ENCODE data around the gene FOXE1. TPM values are rescaled to one million over a fixed set of nuclear protein-coding genes. Genes with fewer than 3 reads are reported as not detected.

FOXE1 gene
- total RNA-seq, 1 donor from 2014 or later: not detected

- Mint-ChIP-seq H3K36me3 (ENCODE audit: low read depth) (no peaks in the 10 kb centered on the region), H3K4me3 (ENCODE audit: low read depth) (no peak overlapping the region), H3K27ac (no peak overlapping the region), H3K27me3 (ENCODE audit: low read depth) (peaks cover 9% of the 10 kb centered on the region), H3K9me3 (no peaks in the 10 kb centered on the region), H3K4me1 (ENCODE audit: low read depth) (peaks cover 3% of the 10 kb centered on the region)
- peak; percentile 48 for DNase-seq (ENCODE audit: low spot score)
- intact Hi-C loops (cut with micrococcal nuclease): no loop called here
Observed at GRCh38 chr9:97889941-97890887, 37.2 kb downstream of the FOXE1 start.

- DNase-seq (ENCODE audit: low spot score): no peak
- Mint-ChIP-seq H3K4me3 (ENCODE audit: low read depth) (no peak overlapping the region), H3K27me3 (ENCODE audit: low read depth) (peaks cover 9% of the 10 kb centered on the region), H3K27ac (no peak overlapping the region), H3K36me3 (ENCODE audit: low read depth) (no peaks in the 10 kb centered on the region), H3K4me1 (ENCODE audit: low read depth) (peaks cover 3% of the 10 kb centered on the region), H3K9me3 (no peaks in the 10 kb centered on the region)
- intact Hi-C loops (cut with micrococcal nuclease): no loop called here
Observed at GRCh38 chr9:97891736-97892135, 38.7 kb downstream of the FOXE1 start.

GRCh38 chr9:97892421-97892820, 39.4 kb downstream of the FOXE1 start:
- H3K27me3 Mint-ChIP-seq (ENCODE audit: low read depth): peaks cover 9% of the 10 kb centered on the region
- no peak overlapping the region for H3K4me3 Mint-ChIP-seq (ENCODE audit: low read depth)
- peaks cover 3% of the 10 kb centered on the region for H3K4me1 Mint-ChIP-seq (ENCODE audit: low read depth)
- no peaks in the 10 kb centered on the region for H3K36me3 Mint-ChIP-seq (ENCODE audit: low read depth)
- H3K27ac Mint-ChIP-seq: no peak overlapping the region
- DNase-seq (ENCODE audit: low spot score): no peak
- no peaks in the 10 kb centered on the region for H3K9me3 Mint-ChIP-seq
- intact Hi-C loops (cut with micrococcal nuclease): no loop called here

- H3K27ac Mint-ChIP-seq: no peak overlapping the region
- H3K4me1 Mint-ChIP-seq (ENCODE audit: low read depth): no peaks in the 10 kb centered on the region
- H3K27me3 Mint-ChIP-seq (ENCODE audit: low read depth): peaks cover 2% of the 10 kb centered on the region
- DNase-seq (ENCODE audit: low spot score): no peak
- H3K4me3 Mint-ChIP-seq (ENCODE audit: low read depth): no peak overlapping the region
- peaks cover 2% of the 10 kb centered on the region for H3K36me3 Mint-ChIP-seq (ENCODE audit: low read depth)
- no peaks in the 10 kb centered on the region for H3K9me3 Mint-ChIP-seq
- intact Hi-C loops (cut with micrococcal nuclease): no loop called here
Observed at GRCh38 chr9:97895211-97895610, 42.2 kb downstream of the FOXE1 start.

- no peak for DNase-seq (ENCODE audit: low spot score)
- Mint-ChIP-seq H3K36me3 (ENCODE audit: low read depth) (peaks cover 2% of the 10 kb centered on the region), H3K27ac (no peak overlapping the region), H3K27me3 (ENCODE audit: low read depth) (peaks cover 2% of the 10 kb centered on the region), H3K4me3 (ENCODE audit: low read depth) (no peak overlapping the region), H3K9me3 (no peaks in the 10 kb centered on the region), H3K4me1 (ENCODE audit: low read depth) (no peaks in the 10 kb centered on the region)
- intact Hi-C loops (cut with micrococcal nuclease): no loop called here
Observed at GRCh38 chr9:97895695-97896332, 42.8 kb downstream of the FOXE1 start.

GRCh38 chr9:97900103-97900737, 47.2 kb downstream of the FOXE1 start:
- H3K27ac Mint-ChIP-seq: no peak overlapping the region
- no peaks in the 10 kb centered on the region for H3K27me3 Mint-ChIP-seq (ENCODE audit: low read depth)
- DNase-seq (ENCODE audit: low spot score): no peak
- H3K4me3 Mint-ChIP-seq (ENCODE audit: low read depth): no peak overlapping the region
- intact Hi-C loops (cut with micrococcal nuclease): loop anchor here (2.0 to 5.0 kb wide), 3 partner anchors 189 to 268 kb away; partner anchors contain the start of genes NCBP1, TSTD2 and XPA
- peaks cover 29% of the 10 kb centered on the region for H3K4me1 Mint-ChIP-seq (ENCODE audit: low read depth)
- peaks cover 15% of the 10 kb centered on the region for H3K36me3 Mint-ChIP-seq (ENCODE audit: low read depth)
- H3K9me3 Mint-ChIP-seq: no peaks in the 10 kb centered on the region

- Mint-ChIP-seq H3K36me3 (ENCODE audit: low read depth) (peaks cover 15% of the 10 kb centered on the region), H3K4me1 (ENCODE audit: low read depth) (peaks cover 35% of the 10 kb centered on the region)
- DNase-seq (ENCODE audit: low spot score): no peak
Observed at GRCh38 chr9:97900738-97901565, 47.9 kb downstream of the FOXE1 start.

GRCh38 chr9:97903177-97903576, 50.2 kb downstream of the FOXE1 start:
- no peak for DNase-seq (ENCODE audit: low spot score)
- no peak overlapping the region for H3K4me3 Mint-ChIP-seq (ENCODE audit: low read depth)
- peaks cover 52% of the 10 kb centered on the region for H3K4me1 Mint-ChIP-seq (ENCODE audit: low read depth)
- no peak overlapping the region for H3K27ac Mint-ChIP-seq
- no peaks in the 10 kb centered on the region for H3K27me3 Mint-ChIP-seq (ENCODE audit: low read depth)
- H3K9me3 Mint-ChIP-seq: no peaks in the 10 kb centered on the region
- intact Hi-C loops (cut with micrococcal nuclease): loop anchor here (5.0 kb wide), 2 partner anchors 206 to 271 kb away; partner anchors contain the start of genes NCBP1, TSTD2 and XPA
- peaks cover 28% of the 10 kb centered on the region for H3K36me3 Mint-ChIP-seq (ENCODE audit: low read depth)

More at GRCh38 chr9:97900738-97901565, 47.9 kb downstream of the FOXE1 start:
- H3K27me3 Mint-ChIP-seq (ENCODE audit: low read depth): no peaks in the 10 kb centered on the region
- H3K9me3 Mint-ChIP-seq: no peaks in the 10 kb centered on the region
- H3K4me3 Mint-ChIP-seq (ENCODE audit: low read depth): no peak overlapping the region
- no peak overlapping the region for H3K27ac Mint-ChIP-seq
- intact Hi-C loops (cut with micrococcal nuclease): loop anchor here (2.0 to 5.0 kb wide), 3 partner anchors 190 to 269 kb away; partner anchors contain the start of genes NCBP1, TSTD2 and XPA

GRCh38 chr9:97904725-97905124, 51.7 kb downstream of the FOXE1 start:
- DNase-seq (ENCODE audit: low spot score): peak; percentile 57
- Mint-ChIP-seq H3K4me1 (ENCODE audit: low read depth) (peaks cover 58% of the 10 kb centered on the region), H3K27ac (peak overlapping the region; percentile 91), H3K36me3 (ENCODE audit: low read depth) (peaks cover 34% of the 10 kb centered on the region), H3K27me3 (ENCODE audit: low read depth) (no peaks in the 10 kb centered on the region), H3K9me3 (no peaks in the 10 kb centered on the region), H3K4me3 (ENCODE audit: low read depth) (peak overlapping the region; percentile 80)
- intact Hi-C loops (cut with micrococcal nuclease): loop anchor here (1.0 to 5.0 kb wide), 5 partner anchors 18 to 353 kb away; partner anchors contain the start of genes NCBP1, TBC1D2, TRMO and TSTD2

GRCh38 chr9:97905228-97905627, 52.2 kb downstream of the FOXE1 start:
- peak; percentile 47 for DNase-seq (ENCODE audit: low spot score)
- peak overlapping the region; percentile 80 for H3K4me3 Mint-ChIP-seq (ENCODE audit: low read depth)
- peak overlapping the region; percentile 91 for H3K27ac Mint-ChIP-seq
- no peaks in the 10 kb centered on the region for H3K9me3 Mint-ChIP-seq
- H3K36me3 Mint-ChIP-seq (ENCODE audit: low read depth): peaks cover 39% of the 10 kb centered on the region
- peaks cover 59% of the 10 kb centered on the region for H3K4me1 Mint-ChIP-seq (ENCODE audit: low read depth)
- no peaks in the 10 kb centered on the region for H3K27me3 Mint-ChIP-seq (ENCODE audit: low read depth)
- intact Hi-C loops (cut with micrococcal nuclease): loop anchor here (1.0 to 5.0 kb wide), 3 partner anchors 17 to 352 kb away; partner anchors contain the start of genes TBC1D2 and TRMO
